ENCODE results near the gene TNKS2.

The TNKS2 gene

GRCh38 chr10:91875779-91876178 lies 77.6 kb downstream of the TNKS2 start:
- H3K27me3 ChIP-seq (ENCODE audit: insufficient read depth, poor library complexity, severe bottlenecking): no peaks in the 10 kb centered on the region
- no peak overlapping the region for H3K27ac ChIP-seq (replicated peaks)
- TF ChIP-seq GABPA (IDR thresholded peaks at IDR 0.05; ENCODE audit: low read depth) (no peak), POLR2AphosphoS5 (IDR thresholded peaks at IDR 0.05; ENCODE audit: low read depth) (no peak), REST (IDR thresholded peaks at IDR 0.05; ENCODE audit: insufficient replicate concordance, low read depth) (no peak), SPI1 (IDR thresholded peaks at IDR 0.05; ENCODE audit: borderline replicate concordance, low read depth) (no peak), CTCF (IDR thresholded peaks at IDR 0.05; ENCODE audit: insufficient read depth, low read length) (no peak)
- H3K4me3 ChIP-seq (replicated peaks; ENCODE audit: insufficient read depth, low read length): no peak overlapping the region
- DNase-seq (ENCODE audit: low read depth in 1 of 2, low spot score in 1 of 2): no peak

GRCh38 chr10:91879515-91880170 lies 81.4 kb downstream of the TNKS2 start:
- H3K4me3 ChIP-seq (replicated peaks; ENCODE audit: insufficient read depth, low read length): no peak overlapping the region
- H3K27ac ChIP-seq (replicated peaks): no peak overlapping the region
- H3K27me3 ChIP-seq (ENCODE audit: insufficient read depth, poor library complexity, severe bottlenecking): no peaks in the 10 kb centered on the region
- TF ChIP-seq SPI1 (IDR thresholded peaks at IDR 0.05; ENCODE audit: borderline replicate concordance, low read depth) (no peak), CTCF (IDR thresholded peaks at IDR 0.05; ENCODE audit: insufficient read depth, low read length) (no peak), REST (IDR thresholded peaks at IDR 0.05; ENCODE audit: insufficient replicate concordance, low read depth) (no peak), GABPA (IDR thresholded peaks at IDR 0.05; ENCODE audit: low read depth) (no peak), POLR2AphosphoS5 (IDR thresholded peaks at IDR 0.05; ENCODE audit: low read depth) (no peak)
- no peak for DNase-seq (ENCODE audit: low read depth in 1 of 2, low spot score in 1 of 2)

GRCh38 chr10:91880310-91880709 lies 82.1 kb downstream of the TNKS2 start:
- H3K27me3 ChIP-seq (ENCODE audit: insufficient read depth, poor library complexity, severe bottlenecking): no peaks in the 10 kb centered on the region

GRCh38 chr10:91883549-91884444 lies 85.6 kb downstream of the TNKS2 start:
- H3K27me3 ChIP-seq (ENCODE audit: insufficient read depth, poor library complexity, severe bottlenecking): peaks cover 9% of the 10 kb centered on the region
- no peak overlapping the region for H3K27ac ChIP-seq (replicated peaks)
- no peak overlapping the region for H3K4me3 ChIP-seq (replicated peaks; ENCODE audit: insufficient read depth, low read length)
- DNase-seq (ENCODE audit: low read depth in 1 of 2, low spot score in 1 of 2): no peak
- no peak for TF ChIP-seq CTCF (IDR thresholded peaks at IDR 0.05; ENCODE audit: insufficient read depth, low read length)
- no peak for TF ChIP-seq POLR2AphosphoS5 (IDR thresholded peaks at IDR 0.05; ENCODE audit: low read depth)
- no peak for TF ChIP-seq SPI1 (IDR thresholded peaks at IDR 0.05; ENCODE audit: borderline replicate concordance, low read depth)
- no peak for TF ChIP-seq REST (IDR thresholded peaks at IDR 0.05; ENCODE audit: insufficient replicate concordance, low read depth)
- no peak for TF ChIP-seq GABPA (IDR thresholded peaks at IDR 0.05; ENCODE audit: low read depth)

More at GRCh38 chr10:91880310-91880709, 82.1 kb downstream of the TNKS2 start:
- TF ChIP-seq POLR2AphosphoS5 (IDR thresholded peaks at IDR 0.05; ENCODE audit: low read depth) (no peak), GABPA (IDR thresholded peaks at IDR 0.05; ENCODE audit: low read depth) (no peak), SPI1 (IDR thresholded peaks at IDR 0.05; ENCODE audit: borderline replicate concordance, low read depth) (no peak)
- no peak overlapping the region for H3K27ac ChIP-seq (replicated peaks)
- H3K4me3 ChIP-seq (replicated peaks; ENCODE audit: insufficient read depth, low read length): no peak overlapping the region
- no peak for DNase-seq (ENCODE audit: low read depth in 1 of 2, low spot score in 1 of 2)

All from HL-60 (cell line).